ENCODE data around the gene GTPBP1.

GTPBP1 gene

GRCh38 chr22:38742176-38742942 lies 36.6 kb downstream of the GTPBP1 start:
- no peak for DNase-seq

DNA sequence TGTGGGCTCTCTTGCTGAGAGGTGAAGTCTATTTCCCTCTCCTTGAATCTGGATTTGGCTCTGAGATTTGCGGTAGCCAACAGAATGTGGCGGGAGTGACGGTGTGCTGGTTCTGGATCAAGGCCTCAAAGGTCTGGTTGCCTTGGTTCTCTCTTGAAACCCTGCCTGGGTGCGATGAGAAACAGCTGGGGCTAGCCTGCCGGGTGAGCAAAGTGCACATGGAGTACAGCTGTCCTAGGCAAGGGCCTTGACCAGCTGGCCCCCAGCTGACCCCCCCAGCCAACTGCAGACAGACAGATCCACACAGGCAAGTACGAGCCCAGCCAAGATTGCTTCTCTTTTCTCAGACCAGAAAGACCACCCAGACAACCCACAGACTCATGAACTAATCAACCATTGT lies 39.2 kb downstream of the GTPBP1 start:
- no peak for DNase-seq

- DNase-seq = no peak
These were observed 40.1 kb downstream of the GTPBP1 start for GRCh38 chr22:38745676-38746460.

DNA sequence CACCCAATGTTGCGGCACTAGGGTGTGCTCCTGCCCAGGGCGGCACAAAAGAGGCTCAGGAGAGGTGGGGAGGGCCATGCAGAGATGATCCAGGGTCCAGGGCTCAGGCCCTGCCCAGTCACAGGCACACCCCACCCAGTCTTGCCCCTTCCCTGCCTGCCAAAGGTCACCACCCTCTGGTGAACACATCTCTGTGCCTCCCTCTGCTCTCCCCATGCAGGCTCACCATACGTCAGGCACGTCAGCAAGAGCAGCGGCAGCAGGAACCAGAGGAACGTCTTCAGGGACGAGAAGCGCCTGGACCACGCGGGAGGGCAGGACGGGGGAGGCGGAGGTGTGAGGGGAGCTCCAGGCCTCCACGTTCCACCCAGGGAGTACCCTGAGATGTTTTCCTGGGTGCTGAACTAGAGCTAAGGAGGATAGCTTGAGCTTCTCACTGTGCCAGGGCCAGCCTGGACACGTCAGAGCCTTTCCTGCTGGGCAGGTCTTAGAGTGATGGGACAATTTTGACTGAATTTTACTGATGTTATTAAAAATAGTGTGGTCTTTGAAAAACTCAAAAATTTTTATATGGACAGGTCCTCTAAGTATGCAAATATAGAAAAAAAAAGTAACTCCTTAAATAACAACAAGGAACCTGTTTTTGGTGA lies 42.9 kb downstream of the GTPBP1 start:
- no peak for DNase-seq

DNA sequence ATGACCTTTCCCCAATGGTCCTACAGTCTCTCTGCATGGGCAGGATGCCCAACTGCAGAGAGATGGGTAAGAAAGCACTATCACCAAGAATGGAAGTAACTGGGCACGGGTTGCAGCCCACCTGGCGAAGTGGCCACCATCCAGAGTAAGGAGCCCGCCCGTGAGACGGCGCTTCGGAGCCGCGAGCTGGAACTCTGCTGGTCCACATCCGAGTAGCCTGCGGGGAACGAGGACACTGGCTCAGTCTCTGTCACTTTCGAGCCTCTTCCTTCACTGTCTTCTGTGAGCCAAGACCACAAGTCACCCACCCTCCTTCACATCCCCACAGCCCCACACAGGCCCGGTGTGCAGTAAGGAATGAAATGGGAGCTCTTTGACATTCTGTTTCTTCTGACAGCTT lies 44.4 kb downstream of the GTPBP1 start:
- no peak for DNase-seq

- no peak for DNase-seq
These were observed 44.9 kb downstream of the GTPBP1 start for GRCh38 chr22:38750638-38751037.

- DNase-seq = no peak
These were observed 45.3 kb downstream of the GTPBP1 start for GRCh38 chr22:38751066-38751421.

GRCh38 chr22:38751422-38752346 lies 45.9 kb downstream of the GTPBP1 start:
- no peak for DNase-seq

DNA sequence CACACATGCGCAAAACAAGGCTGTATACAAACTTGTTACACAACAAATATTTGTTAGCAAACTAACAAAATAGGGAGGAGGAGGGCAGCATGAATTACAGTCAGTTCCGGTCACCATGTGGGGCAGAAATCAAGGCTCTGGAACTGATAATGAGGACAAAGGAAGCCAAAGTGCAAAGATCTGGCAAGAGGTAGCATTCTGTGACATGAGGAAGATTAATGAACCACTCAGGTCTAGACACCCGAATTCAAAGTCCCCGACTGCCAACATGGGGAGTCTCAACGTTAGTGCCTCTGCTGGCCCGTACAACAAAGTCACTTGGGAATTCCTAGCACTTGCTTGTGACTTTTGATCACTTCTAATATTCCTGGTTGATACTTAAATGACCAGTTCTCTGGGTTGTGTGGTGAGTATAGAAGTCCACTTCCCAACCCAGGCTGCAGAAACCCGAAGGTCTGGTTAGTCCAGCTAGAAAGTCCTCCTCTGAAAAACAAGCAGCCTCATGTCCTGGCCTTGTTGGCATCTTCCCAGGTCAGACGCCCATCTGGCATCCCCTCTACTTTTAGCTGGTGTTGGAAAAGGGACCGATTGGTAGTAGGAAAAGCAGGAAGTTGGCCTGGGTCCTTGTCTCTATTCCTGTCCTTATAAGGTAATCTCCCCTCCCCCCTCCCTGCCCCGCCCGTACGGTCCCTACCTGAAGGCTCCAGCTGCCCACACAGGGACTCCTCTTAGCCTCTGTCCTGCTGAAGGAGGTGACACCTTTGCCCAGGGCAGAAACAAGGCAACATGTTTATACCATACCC lies 48.4 kb downstream of the GTPBP1 start:
- peak; percentile 31 for DNase-seq

- no peak for DNase-seq
These were observed 49.0 kb downstream of the GTPBP1 start for GRCh38 chr22:38754751-38755154.

GRCh38 chr22:38755155-38755910 lies 49.6 kb downstream of the GTPBP1 start:
- DNase-seq = no peak

GRCh38 chr22:38755911-38756532 lies 50.3 kb downstream of the GTPBP1 start, which contains the start of gene SUN2:
TSS of gene SUN2 (minus strand) at chr22:38755998. CDS start at chr22:38752628, 3,370 bp downstream.
- peak; percentile 35 for DNase-seq

DNA sequence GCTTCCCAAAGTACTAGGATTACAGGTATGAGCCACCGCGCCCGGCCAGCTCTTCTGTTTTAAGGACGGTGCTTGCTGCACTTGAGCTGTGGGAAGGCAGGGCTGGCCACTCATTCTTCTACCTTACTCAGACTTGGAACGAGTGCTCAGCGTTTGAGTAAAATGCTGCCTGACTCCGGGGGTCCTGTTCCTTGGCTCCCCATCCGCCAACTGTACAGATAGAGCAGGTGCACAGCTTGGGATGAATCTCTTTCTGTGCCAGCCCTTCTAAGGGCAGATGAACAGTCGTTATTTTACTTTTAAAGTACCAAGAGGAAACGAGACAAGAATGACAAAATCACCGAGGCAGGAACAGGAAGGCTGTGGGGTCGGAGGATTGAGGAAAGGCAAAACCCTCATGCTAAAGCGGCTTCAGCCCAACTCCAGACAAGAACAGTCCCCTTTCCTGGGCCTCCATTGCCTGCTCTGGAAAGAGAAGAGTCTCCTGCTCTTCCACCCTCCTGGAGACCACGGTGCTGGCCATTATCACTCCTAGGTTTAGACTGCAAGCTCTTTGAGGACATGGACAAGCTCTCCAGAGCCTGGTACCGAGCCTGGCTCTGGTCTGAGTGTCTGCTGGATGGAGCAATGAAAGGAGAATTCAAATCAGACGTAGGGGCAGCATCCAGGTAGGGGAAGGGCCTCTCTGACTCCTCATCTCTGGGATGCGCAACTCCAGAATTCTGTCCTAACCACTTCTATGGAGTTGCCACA lies 51.1 kb downstream of the GTPBP1 start:
- DNase-seq = peak; percentile 19

- no peak for DNase-seq
These were observed 51.7 kb downstream of the GTPBP1 start for GRCh38 chr22:38757464-38757757.

- DNase-seq = no peak
These were observed 52.7 kb downstream of the GTPBP1 start for GRCh38 chr22:38758276-38758945.

- DNase-seq = no peak
These were observed 53.3 kb downstream of the GTPBP1 start for GRCh38 chr22:38759005-38759404.

DNA sequence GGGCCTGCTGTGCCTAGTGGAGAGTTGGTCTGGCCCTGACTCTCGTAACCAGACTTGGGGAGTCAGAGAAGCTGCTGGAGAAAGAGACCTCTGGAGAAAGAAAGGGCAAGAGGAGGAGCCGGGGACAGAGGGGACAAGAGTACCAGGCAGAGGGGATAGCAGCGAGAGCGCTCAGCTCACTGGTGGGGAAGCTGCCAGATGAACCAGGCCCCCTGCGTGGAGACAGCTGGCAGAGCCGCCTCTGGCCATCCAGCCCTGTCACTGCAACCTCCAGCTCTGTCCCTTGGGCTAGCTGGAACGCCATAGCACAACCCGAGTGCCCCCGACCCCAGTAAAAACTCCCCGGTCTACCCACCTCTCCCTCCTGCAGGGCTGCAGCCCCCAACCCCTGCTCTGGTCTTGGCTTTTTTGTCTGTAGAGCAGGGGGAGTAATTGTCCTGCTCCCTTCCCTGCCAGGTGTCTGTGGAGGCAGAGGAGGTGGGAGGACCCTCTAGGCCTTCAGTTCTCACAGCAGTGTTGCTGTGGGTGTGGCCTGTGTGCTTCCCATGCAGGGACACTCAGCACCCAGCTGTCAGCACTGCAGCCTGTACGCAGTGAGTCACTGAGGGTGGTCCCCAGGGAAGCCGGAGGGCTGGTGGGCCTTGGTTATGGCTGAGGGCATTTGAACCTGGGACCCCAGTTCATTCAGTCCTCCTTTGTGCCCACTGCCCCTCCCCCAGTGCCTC lies 54.9 kb downstream of the GTPBP1 start:
- DNase-seq = peak; percentile 18
